K562 (cell line): ENCODE measurements around the gene RNF114.
"Not testable (repeated sequence)": the region's sequence is repeated elsewhere in the genome, so short reads cannot be mapped to it uniquely, and the experiment has no call there.

Source experiments
- EGR1 ChIP-seq: fragments of 450-650 bp; conservative IDR thresholded peaks from 2 replicates; pipeline ENCODE4 v1.6.1; 2017; ENCODE audit warnings: mild to moderate bottlenecking
- EZH2 ChIP-seq: IDR thresholded peaks from 2 replicates; pipeline ENCODE4 v1.6.1; 2012; ENCODE audit warnings: low read depth, mild to moderate bottlenecking, inconsistent platforms, low read length, borderline replicate concordance
- GATAD2B ChIP-seq: fragments of 450-650 bp; IDR thresholded peaks from 2 replicates; pipeline ENCODE4 v1.6.1; 2017; ENCODE audit warnings: mild to moderate bottlenecking, borderline replicate concordance
- MIER1 ChIP-seq: fragments of 450-650 bp; IDR thresholded peaks from 2 replicates; pipeline ENCODE4 v1.6.1; 2016; ENCODE audit warnings: antibody characterized with exemption, mild to moderate bottlenecking, low read depth
- NFXL1 ChIP-seq: fragments of 450-650 bp; formaldehyde crosslinking; IDR thresholded peaks from 2 replicates; pipeline ENCODE4 v1.4.0; 2021; ENCODE audit warnings: mild to moderate bottlenecking
- SMARCE1 ChIP-seq: fragments of 450-650 bp; IDR thresholded peaks from 2 replicates; pipeline ENCODE4 v1.7.1; 2016; ENCODE audit warnings: mild to moderate bottlenecking
- USF1 ChIP-seq: sonication (generic); formaldehyde crosslinking; IDR thresholded peaks from 2 replicates; pipeline ENCODE4 v1.9.0; 2022; ENCODE audit warnings: mild to moderate bottlenecking, missing genetic modification reagents
- ZBTB8A ChIP-seq: fragments of 450-650 bp; IDR thresholded peaks from 2 replicates; pipeline ENCODE4 v1.6.1; 2018; ENCODE audit warnings: mild to moderate bottlenecking, moderate library complexity; ENCODE audit not compliant: partially characterized antibody
- ZFP30 ChIP-seq: fragments of 250-450 bp; sonication (Bioruptor Pico); IDR thresholded peaks from 2 replicates; pipeline ENCODE4 v1.8.0; 2022; ENCODE audit warnings: moderate library complexity, mild to moderate bottlenecking, inconsistent platforms, borderline replicate concordance
- ZSCAN32 ChIP-seq: fragments of 450-650 bp; formaldehyde crosslinking; IDR thresholded peaks from 2 replicates; pipeline ENCODE4 v1.4.0; 2020; ENCODE audit warnings: mild to moderate bottlenecking, moderate library complexity
- TF ChIP-seq, protein P1 (sequence below), 3 experiments: IDR thresholded peaks in 2 of 3; conservative IDR thresholded peaks in 1 of 3; 2 replicates each; pipeline ENCODE4 v1.5.1; 2011 to 2012; ENCODE audit warnings: low read length in 3 of 3, mild to moderate bottlenecking in 3 of 3, control low read depth in 2 of 3, improper control_type of control experiment in 1 of 3, inconsistent platforms in 1 of 3, low read depth in 1 of 3, mixed read lengths in 1 of 3, moderate library complexity in 1 of 3; ENCODE audit not compliant: insufficient read depth in 2 of 3
- TF ChIP-seq, protein P2 (sequence below): sonication (generic); formaldehyde crosslinking; IDR thresholded peaks from 2 replicates; pipeline ENCODE4 v1.8.0; 2022; ENCODE audit warnings: missing genetic modification reagents, mild to moderate bottlenecking, borderline replicate concordance

DNA sequence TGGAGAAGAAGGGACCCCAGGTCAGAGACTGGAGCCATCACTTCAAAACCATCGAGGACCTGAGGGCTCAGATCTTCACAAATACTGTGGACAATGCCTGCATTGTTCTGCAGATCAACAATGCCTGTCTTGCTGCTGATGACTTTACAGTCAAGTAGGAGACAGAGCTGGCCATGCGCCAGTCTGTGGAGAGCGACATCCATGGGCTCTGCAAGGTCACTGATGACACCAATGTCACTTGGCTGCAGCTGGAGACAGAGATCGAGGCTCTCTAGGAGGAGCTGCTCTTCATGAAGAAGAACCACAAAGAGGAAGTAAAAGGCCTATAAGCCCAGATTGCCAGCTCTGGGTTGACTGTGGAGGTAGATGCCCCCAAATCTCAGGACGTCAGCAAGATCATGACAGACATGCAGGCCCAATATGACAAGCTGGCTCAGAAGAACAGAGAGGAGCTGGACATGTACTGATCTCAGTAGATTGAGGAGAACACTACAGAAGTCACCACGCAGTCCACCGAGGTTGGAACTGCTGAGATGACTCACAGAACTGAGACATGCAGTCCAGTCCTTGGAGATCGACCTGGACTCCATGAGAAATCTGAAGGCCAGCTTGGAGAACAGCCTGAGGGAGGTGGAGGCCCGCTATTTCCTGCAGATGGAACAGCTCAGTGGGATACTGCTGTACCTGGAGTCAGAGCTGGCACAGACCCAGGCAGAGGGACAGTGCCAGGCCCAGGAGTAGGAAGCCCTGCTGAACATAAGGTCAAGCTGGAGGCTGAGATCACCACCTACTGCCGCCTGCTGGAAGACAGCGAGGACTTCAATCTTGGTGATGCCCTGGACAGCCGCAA lies 21.1 kb downstream of the RNF114 start:
- TF ChIP-seq MIER1; EZH2; ZSCAN32 (CRISPR knock-in tag); GATAD2B; USF1 (CRISPR knock-in tag); EGR1; ZBTB8A; NFXL1 (CRISPR knock-in tag); SMARCE1; ZFP30 (CRISPR knock-in tag): not testable (repeated sequence)
- TF ChIP-seq, protein P1, sequence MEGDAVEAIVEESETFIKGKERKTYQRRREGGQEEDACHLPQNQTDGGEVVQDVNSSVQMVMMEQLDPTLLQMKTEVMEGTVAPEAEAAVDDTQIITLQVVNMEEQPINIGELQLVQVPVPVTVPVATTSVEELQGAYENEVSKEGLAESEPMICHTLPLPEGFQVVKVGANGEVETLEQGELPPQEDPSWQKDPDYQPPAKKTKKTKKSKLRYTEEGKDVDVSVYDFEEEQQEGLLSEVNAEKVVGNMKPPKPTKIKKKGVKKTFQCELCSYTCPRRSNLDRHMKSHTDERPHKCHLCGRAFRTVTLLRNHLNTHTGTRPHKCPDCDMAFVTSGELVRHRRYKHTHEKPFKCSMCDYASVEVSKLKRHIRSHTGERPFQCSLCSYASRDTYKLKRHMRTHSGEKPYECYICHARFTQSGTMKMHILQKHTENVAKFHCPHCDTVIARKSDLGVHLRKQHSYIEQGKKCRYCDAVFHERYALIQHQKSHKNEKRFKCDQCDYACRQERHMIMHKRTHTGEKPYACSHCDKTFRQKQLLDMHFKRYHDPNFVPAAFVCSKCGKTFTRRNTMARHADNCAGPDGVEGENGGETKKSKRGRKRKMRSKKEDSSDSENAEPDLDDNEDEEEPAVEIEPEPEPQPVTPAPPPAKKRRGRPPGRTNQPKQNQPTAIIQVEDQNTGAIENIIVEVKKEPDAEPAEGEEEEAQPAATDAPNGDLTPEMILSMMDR (IDR thresholded peaks at IDR 0.05 in 2 of 3, conservative IDR thresholded peaks at IDR 0.05 in 1 of 3; ENCODE audit: insufficient read depth in 2 of 3, low read depth in 1 of 3, low read length in 3 of 3) = peak in 1 of 3 experiments; percentile 7; a peak in 2 of 6 replicates
- TF ChIP-seq, protein P2, sequence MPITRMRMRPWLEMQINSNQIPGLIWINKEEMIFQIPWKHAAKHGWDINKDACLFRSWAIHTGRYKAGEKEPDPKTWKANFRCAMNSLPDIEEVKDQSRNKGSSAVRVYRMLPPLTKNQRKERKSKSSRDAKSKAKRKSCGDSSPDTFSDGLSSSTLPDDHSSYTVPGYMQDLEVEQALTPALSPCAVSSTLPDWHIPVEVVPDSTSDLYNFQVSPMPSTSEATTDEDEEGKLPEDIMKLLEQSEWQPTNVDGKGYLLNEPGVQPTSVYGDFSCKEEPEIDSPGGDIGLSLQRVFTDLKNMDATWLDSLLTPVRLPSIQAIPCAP (CRISPR knock-in tag) = not testable (repeated sequence)
